Stimulated activated CD4-positive, alpha-beta T cell treated with anti-CD3 and anti-CD28 coated beads, Interleukin-4, amount 100 ng/mL, for 1 hour (primary cell): ENCODE results near the gene FBXW10B.
"Not testable (repeated sequence)": the region's sequence is repeated elsewhere in the genome, so short reads cannot be mapped to it uniquely, and the experiment has no call there.

Experiments used
- DNase-seq: peaks from one replicate; pipeline ENCODE4 v3.0.0-alpha.2; 2020

The FBXW10B gene, protein sequence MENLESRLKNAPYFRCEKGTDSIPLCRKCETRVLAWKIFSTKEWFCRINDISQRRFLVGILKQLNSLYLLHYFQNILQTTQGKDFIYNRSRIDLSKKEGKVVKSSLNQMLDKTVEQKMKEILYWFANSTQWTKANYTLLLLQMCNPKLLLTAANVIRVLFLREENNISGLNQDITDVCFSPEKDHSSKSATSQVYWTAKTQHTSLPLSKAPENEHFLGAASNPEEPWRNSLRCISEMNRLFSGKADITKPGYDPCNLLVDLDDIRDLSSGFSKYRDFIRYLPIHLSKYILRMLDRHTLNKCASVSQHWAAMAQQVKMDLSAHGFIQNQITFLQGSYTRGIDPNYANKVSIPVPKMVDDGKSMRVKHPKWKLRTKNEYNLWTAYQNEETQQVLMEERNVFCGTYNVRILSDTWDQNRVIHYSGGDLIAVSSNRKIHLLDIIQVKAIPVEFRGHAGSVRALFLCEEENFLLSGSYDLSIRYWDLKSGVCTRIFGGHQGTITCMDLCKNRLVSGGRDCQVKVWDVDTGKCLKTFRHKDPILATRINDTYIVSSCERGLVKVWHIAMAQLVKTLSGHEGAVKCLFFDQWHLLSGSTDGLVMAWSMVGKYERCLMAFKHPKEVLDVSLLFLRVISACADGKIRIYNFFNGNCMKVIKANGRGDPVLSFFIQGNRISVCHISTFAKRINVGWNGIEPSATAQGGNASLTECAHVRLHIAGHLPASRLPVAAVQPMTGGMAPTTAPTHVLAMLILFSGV

DNA sequence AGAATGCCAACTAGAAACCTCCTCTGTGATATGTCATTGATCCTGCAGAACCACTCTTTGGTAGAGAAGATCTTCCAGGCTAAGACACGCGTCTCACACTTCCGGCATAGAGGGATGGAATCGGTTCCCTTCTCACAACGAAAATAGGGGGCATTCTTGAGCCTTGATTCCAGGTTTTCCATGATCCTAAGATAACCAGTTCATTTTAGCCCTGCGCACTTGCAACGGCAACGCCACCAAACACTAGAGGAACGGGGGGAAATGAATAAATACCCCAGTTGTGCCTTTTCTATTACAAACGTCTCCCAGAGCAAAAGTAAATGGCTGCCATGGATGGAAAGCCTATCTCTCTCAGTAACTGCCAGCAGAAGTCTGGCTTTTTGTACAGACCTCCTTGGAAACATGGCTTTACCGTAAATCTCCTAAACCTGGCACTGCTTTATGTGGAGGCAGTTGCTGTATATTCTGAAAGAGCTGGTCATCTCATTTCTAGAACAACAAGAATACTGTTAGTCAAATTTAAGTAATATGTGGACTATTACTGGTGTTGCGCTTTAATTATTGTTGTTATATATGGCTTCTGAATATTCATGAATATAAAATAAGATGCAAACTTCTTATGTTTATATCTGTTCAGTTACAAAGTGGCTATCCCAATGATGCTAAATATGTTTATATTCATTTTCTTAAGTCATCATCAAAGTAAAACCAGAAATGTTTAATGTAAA, at the start of gene FBXW10B:
TSS of gene FBXW10B (minus strand) at position 374 of the 728 bp plus-strand sequence. CDS start at position 182, 192 bp downstream.
- not testable (repeated sequence) for DNase-seq

DNA sequence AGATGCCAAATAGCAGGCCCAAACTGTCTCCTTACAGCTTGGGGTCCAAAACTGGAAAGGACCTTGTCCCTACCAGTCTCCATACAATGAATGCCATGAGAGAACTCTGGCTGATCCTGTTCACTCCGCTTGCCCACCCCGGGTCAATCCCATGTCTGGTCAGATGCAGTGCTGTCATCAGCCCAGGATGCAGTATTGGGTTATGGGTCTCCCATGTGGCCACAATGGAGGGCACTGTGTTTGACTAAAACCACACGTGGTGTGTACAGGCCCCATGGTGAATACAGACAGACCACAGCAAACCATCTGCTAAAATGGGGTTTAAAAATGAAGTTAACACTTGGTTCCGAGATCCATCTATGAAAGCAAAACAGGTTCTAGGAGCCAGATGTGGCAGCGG, 44.2 kb upstream of the FBXW10B start:
- no peak for DNase-seq

DNA sequence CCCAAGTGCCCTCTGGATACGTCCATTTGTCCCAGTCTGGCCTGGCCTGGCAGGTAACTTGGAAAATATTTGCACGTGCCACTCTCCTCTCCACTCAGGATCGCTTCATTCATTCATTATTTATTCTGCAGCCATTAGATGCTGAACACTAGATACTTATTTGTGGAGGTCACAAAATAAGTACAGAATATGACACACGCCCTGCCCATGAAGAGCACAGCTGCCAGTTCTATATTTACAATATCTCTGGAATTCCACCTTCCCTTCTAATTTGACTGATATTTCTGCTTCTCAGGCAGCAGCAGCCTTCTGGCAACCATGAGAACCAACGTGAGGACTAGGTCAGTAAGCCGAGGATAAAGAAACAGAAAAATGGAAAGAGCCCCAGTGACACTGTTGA, 43.7 kb upstream of the FBXW10B start:
- DNase-seq, result no peak

DNA sequence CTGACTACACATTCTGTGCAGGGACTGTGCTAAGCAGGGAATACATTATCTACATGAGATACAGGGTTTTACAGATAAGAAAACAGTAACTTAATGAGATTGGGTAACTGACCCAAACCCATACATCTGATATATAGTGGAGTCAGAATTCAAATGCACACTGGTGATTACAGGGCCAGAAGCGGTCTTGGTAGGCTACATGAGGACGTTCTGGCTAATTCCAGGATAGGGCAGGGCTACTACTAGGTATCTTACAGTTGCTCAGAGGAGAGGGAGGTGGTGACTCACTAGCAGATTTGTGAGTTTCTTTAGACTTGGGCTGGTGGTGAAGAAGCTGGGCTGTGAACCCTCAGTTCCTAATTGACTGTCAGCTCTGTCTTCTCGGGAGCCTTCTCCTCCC, 43.2 kb upstream of the FBXW10B start:
- no peak for DNase-seq

DNA sequence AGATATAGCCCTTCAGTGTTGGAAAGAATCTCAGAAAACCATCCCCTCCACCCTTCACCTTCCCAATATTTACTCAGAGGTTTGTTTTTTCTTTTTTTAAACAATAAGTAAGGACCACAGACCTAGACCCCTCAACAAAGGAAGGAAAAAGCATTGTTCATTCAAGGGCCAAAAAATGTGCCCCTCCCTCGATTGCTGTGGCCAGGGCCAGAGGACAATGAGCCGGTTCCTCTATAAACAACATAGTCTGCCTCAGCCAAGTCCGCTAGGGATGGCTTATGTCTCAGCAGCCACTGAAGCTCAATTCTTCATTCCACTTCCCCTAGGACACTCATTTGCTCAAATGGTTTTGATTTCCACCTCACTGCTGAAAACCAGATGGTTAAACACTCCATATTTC, 40.6 kb upstream of the FBXW10B start:
- no peak for DNase-seq

DNA sequence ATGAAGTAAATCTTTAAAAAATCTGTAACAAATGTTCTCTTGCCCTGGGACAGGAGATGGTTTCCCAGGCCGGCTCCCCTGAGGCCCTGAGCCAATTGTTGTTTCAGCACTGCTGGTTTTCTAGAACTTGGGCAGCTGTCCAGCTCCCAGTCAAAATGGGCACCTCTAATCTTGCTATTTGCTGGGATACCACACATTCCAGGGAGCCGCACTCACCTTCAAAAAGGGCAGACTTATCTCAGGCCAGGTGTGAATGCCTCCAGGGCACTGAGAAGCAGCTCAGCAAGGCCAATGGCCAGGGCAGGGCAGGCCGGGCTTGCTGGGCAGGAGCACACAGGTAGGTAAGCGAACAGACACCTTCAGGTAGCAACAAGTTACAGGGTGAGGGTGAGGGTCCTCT, 40.2 kb upstream of the FBXW10B start:
- DNase-seq, result no peak

DNA sequence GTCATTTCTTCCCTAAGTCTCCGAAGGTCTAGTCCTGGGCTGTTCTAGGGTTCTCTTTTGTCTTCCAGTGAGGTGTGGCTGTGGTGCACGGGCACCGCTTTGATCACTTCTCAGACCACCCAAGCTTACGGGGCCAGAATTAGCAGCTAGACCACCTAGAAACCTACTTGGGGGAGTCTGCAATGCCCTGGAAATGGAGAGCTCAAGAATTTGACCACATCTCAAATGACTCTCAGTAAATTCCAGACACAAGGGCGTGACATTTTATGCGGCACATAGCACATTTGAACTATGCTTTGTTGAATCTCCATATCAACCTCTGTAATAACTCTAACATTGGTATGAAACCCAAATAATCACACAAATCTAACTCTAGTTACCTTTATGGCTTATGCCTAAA, 39.7 kb upstream of the FBXW10B start:
- no peak for DNase-seq

DNA sequence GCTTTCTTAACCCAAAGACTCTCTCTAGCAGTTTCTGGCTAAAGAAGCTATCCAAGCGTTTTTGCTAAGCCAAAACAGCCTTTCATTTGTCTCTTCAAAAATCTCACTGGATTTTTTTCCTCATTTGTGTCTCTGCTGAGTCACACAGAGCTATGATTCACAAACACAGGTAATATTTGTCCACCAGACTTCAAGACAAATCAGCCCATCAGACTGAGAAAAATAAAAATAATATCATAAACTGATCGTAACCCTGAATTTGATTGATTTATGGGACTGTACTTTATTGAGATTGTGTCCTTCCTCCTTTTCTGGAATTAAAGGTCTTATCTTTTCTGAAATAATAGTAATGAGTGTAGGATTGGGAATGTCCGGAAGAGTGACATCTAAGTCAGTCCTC, 38.8 kb upstream of the FBXW10B start:
- no peak for DNase-seq

DNA sequence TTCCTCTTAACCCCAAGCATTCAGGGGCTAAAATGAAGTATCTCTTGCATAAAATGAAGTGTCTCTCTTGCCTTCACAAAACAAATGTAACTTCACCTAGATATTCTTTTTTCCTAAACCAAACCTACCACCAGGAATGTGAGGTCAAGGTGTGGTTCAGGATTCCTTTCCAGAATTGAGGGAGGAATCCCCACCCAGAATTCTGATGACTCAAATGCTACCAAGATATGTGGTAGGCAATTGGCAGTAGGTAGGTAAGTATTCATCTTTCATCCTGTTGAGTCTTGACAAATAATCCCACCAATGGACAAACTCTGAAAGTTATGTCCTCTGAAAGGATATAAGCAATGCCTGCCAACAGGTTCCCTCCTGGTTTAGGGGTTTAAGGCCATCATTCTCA, 38.4 kb upstream of the FBXW10B start:
- DNase-seq, result no peak

DNA sequence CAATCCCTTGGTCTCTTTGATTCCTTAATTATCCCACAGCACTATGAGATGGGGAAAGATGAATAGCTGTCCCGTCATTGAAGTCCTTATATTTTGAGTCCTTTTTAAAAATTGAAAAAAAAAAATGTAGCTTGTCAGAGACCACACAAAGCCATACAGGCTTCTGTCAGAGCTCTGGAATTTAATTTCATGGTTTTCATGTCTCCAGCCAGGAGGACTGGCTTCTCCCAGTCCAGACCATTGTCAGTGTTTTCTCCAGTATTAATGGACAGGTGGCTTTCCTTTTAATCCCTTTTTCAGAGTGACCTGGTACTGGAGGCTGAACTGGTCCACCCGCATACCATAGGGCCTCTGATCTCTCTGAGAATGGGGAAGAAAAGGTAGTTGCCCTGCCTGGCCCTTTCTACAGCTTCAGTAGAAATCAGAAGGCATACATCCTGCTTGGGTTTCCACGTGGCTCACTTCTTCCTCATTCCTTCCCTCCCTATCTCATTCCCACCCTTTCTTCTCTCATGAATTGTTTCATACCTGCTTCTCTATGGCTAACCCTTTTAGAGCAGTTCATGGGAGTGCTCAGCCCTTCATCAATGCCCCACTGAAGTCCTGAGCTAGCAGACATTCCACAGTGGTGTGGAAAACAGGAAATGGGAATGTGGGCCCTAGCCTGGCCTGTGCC, 35.5 kb upstream of the FBXW10B start:
- DNase-seq, result no peak

DNA sequence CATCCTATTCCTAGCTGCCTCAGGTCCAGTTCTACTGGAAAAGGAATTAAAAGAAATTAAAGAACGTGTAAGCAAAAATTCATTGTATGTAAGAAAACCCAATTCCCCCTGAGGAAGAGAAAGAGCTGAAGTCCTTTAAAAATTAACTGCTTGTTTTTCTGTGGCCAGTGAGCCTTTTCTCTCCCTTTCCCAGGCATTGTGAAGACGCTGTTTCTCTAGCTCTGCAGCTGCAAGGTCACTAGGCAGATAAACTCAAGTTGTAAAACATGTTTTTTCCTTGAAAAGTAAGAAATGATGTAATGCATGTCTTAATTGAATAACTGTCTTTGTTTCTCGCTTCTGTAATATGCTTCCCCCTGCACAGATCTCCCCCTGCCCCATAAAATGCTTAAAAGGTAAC, 34.9 kb upstream of the FBXW10B start:
- DNase-seq, result not testable (repeated sequence)

DNA sequence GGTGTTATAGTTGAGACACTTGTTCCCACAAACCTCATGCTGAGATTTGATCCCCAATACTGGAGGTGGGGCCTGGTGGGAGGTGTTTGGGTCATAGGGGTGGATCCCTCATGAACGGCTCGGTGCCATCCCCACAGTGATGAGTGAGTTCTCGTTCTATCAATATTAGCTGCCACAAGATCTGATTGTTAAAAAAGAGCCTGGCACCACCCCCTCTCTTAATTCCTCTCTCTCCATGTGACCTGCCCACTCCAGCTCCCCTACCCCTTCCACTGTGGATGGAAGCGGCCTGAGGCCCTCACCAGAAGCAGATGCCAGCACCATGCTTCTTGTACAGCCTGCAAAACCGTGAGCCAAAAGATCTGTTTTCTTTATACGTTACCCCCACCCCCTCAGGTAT, 33.5 kb upstream of the FBXW10B start:
- no peak for DNase-seq

DNA sequence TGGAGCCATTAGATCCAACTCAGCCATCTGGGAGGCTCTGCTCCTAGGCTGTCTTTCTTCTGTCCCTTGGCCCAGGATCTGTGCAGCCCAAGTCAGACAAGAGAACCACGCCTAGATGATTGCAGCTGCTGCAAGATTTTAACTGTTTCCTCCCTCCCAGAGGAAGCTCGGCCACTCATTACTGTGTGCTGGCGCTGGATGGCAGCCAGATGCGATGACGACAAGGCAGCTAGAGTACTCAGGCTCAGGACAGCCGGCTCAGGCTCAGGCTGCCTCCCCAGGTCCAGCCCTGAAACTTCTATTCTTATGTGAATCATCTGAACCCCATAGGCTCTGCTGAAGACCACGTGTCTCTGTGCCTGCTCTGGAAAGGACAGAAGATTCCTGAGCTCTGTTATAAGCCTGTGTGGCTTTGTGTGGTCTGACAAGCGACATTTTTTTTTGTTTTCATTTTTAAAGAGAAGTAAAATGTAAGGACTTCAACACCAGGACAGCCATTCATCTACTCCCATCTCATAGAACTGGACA, 32.1 kb upstream of the FBXW10B start:
- peak; percentile 21 for DNase-seq

DNA sequence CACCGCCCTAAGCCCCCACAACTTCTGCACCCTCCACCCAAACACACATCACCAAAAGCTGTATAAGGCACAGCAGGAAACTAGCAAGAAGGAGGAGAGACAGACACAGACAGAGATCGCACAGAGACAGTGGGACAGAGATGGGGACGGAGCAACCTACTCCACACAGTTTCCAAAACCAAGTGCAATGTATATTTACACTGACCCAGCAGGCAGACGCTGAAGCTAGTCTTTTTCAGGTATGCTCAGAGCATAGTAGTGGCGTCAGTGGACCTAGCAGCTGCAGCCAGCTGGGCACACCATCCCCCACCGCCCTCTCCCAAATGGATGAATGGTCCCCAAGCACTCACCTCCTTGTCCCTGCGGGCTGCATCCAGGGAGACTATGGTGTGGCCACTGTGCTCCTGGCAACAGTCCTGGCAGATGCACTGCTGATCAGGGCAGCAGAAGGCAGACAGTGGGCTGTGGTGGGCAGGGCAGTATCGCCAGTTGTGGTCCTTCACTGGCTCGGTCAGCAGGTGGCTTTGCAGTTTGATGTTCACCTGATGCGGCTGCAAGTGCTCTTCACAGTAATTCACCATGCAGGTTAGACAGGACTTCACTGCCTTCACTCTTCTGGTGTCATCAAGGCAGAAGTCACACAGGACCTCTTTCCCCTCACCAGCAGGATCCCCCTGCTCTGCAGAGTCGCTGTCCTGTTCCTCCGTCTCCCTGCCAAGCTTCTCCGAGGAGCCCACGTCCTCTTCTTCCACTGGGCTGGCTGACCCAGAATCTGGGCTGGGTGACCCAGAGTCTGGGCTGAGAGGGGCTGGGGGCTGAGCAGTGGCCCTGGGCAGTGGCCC, 31.5 kb upstream of the FBXW10B start:
- no peak for DNase-seq

DNA sequence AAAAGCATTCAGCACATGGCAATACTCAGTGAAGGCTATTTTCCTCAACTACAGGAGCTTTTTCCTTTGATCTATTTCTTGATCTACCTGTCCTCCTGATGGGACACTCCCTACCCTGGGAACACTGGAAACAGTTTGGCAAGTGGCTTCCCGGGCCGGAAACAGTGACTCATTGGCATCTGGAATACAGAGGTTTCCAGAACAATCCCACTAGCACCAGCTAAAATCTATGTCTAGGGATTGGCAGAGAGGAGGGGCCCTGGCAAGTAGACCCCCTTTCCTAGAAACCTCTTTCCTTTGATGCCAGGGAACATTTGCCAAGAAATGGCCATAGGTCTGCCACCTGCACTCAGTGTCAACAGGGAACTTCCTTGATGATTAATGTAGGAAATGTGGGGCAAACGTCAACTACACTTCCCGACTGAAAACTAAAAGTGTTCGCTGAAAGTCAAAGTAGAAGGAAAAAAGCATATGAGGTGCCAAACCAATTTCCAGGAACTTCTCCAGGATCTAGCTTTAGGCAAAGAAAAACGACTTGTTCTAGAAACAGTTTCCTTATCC, 30.4 kb upstream of the FBXW10B start:
- no peak for DNase-seq

DNA sequence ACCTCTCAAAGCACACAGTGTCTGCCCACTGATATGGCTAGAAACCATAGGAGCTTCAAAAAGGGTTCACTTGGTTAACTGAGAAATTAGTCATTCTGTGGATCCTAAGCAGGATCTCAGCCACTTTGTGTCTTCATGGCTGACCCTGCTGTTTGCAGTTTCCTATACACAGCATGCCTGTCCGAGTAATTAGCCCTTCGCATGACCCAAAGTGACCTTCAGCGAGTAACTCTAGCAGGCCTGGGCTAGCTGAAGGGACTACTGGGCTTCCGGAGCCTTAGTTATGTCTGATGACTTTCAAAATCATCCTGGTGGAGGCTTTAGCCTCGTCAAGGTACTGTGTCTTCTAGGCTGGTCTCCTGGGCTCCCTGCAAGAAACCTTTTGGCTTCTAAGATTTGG, 28.9 kb upstream of the FBXW10B start:
- DNase-seq, result no peak

DNA sequence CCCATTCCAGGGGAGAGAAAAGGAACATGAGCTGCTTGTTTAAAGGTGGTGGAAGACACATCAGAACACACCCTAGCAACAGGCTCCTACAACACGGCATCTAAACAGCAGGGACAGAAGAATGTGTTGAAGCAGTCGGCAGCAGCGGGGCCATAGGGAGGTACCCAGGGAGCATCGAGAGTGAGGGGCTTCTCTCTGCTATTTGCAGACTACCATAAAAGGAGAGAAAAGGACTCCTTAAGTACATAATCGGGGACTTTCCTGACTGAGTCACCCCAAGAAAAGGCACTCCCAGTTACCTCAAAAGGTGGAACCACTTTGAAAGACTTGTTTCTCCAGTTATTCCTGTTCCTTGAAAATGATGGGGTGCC, 26.4 kb upstream of the FBXW10B start:
- not testable (repeated sequence) for DNase-seq

DNA sequence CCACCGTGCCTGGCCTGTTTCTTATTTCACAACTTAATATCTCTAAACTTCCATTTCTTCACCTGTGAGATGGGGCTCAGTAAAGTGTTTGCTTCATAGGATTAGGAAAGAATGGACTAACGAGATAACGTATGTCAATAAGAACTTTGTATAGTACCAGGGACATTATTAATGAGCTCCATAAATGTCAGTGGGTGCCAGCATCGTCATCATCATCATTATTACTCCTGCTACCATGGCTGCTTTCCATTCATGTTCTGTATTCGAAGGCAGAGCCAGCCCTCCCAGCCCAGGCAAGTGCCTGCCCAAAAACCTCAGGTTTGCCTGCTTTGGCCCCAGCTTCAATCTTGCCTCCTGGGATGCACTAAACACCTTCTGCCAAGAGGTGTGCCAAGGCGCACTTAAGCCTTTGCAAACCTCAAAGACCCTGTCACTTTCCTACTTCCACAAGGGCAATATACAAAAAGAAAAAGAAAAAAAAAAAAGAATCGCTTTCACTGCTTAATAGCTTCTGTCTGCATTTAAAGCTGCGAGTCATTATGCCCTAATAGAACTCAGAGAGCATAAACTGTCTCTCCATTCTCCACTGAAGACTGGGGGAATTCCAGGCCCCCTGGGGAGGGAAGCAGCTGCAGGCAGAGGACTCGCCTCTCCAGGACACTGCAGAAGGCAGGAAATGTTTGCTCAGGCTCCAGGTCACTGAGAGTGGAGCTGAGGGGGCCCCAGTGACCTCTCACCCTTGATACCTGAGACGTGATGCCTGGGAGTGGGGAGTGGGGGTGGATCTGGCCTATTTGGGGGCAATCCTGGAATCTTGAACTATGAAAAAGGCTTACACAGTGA, 25.8 kb upstream of the FBXW10B start:
- DNase-seq, result not testable (repeated sequence)

DNA sequence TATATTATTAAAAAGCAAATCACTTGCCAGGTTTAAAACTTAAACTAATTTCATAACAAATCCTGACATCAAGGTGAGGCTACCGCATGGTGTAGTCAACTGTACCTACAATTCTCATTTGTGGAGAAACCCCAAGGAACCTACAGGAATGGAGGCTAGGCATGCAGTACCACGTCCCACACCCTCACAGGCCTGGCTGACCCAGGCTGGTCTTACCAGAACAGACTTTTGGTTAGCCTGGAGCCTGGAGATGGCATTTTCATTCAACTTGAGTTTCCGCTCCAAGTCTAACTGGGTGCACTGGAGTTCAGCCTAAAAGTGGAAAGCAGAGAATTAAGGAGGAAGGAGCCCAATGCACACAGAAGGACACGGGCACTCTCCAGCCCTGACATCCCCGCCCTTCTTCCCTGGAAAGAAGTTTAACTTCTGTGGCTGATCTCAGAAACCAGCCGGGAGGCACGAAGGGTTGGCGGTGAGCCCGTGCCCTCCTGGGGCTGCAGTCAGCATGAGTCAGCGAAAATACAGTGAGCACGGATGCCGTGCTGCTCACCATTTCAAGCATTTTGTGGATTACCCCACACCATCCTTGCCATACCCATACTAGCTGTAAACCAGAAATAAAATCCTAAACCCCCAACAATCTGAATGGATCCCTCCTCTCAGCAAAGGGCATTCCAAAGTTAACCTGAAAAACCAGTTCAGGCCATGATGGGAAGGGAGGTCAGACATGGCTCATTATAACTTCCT, 23.2 kb upstream of the FBXW10B start:
- not testable (repeated sequence) for DNase-seq

DNA sequence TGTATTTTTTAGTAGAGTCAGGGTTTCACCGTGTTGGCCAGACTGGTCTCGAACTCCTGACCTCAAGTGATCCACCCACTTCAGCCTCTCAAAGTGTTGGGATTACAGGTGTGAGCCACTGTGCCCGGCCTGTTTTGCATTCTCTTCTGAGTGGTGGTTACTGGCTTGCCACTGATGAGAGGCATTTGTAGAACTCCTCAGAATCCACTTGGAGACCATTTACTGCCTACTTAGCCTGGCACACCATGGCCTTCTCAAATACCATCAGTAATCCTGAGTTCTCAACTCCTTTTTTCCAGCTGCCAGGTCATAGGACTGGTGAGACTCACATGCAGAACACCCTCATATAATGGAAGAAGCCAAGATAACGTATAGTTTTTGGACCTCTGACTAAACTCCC, 22.5 kb upstream of the FBXW10B start:
- not testable (repeated sequence) for DNase-seq
